Endothelial cell of umbilical vein (primary cell): ENCODE data around the gene HIP1R. TPM values are rescaled to one million over a fixed set of nuclear protein-coding genes. Genes with fewer than 3 reads are reported as not detected.

Experiments used
- BruUV-seq: library from RNA; stranded (reverse); fragments of 400-500 nt; replicated peaks from 2 replicates; lab custom pipeline; 2021; lab: Mats Ljungman, UMichigan
- CTCF ChIA-PET: fragments of 300-600, 350-600 bp; sonication (Branson Sonifier 250); formaldehyde crosslinking; loops from one replicate; lab custom pipeline; 2021; ENCODE audit warnings: antibody characterized with exemption, inconsistent platforms; lab: Charles Lee
- POLR2A ChIA-PET: fragments of 300-600, 350-600 bp; sonication (Branson Sonifier 250); formaldehyde crosslinking; loops from one replicate; lab custom pipeline; 2021; ENCODE audit warnings: antibody characterized with exemption, inconsistent platforms; lab: Charles Lee
- DNase-seq: peaks from one replicate; pipeline ENCODE4 v3.0.0-alpha.2; 2011; ENCODE audit warnings: low read depth, low spot score
- FAIRE-seq: peaks from 2 replicates; lab custom pipeline; 2011; peaks lifted over from hg19 to GRCh38; lab: Jason Lieb, UNC
- H2AFZ ChIP-seq: 2 replicates; pipeline ENCODE4 v1.6.0; 2012; ENCODE audit warnings: low read depth, low read length, control low read depth, inconsistent platforms
- H3K27ac ChIP-seq: 2 replicates; pipeline ENCODE4 v1.5.1; 2011; ENCODE audit warnings: low read depth, mild to moderate bottlenecking, control low read depth, low read length, moderate library complexity; ENCODE audit not compliant: insufficient read depth
- H3K27me3 ChIP-seq, 2 experiments: 2 replicates each; pipeline versions ENCODE4 v1.6.0 to v1.6.1; 2011; ENCODE audit warnings: low read length in 2 of 2, mixed read lengths in 1 of 2; ENCODE audit not compliant: control insufficient read depth in 2 of 2, insufficient read depth in 2 of 2
- H3K36me3 ChIP-seq, 2 experiments: 2 replicates in 1 of 2; 3 replicates in 1 of 2; pipeline ENCODE4 v1.5.1; 2011; ENCODE audit warnings: low read length in 2 of 2, mild to moderate bottlenecking in 1 of 2, moderate library complexity in 1 of 2; ENCODE audit not compliant: control insufficient read depth in 2 of 2, insufficient read depth in 2 of 2; ENCODE audit errors: extremely low read depth in 1 of 2
- H3K4me1 ChIP-seq: 3 replicates; pipeline ENCODE4 v1.5.1; 2011; ENCODE audit warnings: mild to moderate bottlenecking, low read length; ENCODE audit not compliant: control insufficient read depth, insufficient read depth; ENCODE audit errors: extremely low read depth
- H3K4me2 ChIP-seq: 2 replicates; pipeline ENCODE4 v1.6.1; 2011; ENCODE audit warnings: low read length, control low read depth, mixed read lengths; ENCODE audit not compliant: insufficient read depth
- H3K4me3 ChIP-seq, 3 experiments: fragments of 200-600 bp in 1 of 3; sonication (generic), shearing (Covaris generic) in 1 of 3; replicated peaks in 1 of 3; 2 replicates each; pipeline ENCODE4 v1.5.1; 2011 to 2016; ENCODE audit warnings: control low read depth in 3 of 3, low read length in 3 of 3, mild to moderate bottlenecking in 2 of 3, inconsistent platforms in 1 of 3, low read depth in 1 of 3, moderate library complexity in 1 of 3; ENCODE audit not compliant: insufficient read depth in 1 of 3
- H3K79me2 ChIP-seq: 2 replicates; pipeline ENCODE4 v1.6.0; 2012; ENCODE audit warnings: low read length, inconsistent platforms; ENCODE audit not compliant: control insufficient read depth, insufficient read depth
- H3K9ac ChIP-seq: replicated peaks from 2 replicates; pipeline ENCODE3; 2011; ENCODE audit warnings: low read length, control low read depth; ENCODE audit not compliant: insufficient read depth; ENCODE audit errors: extremely low read depth
- H3K9me1 ChIP-seq: replicated peaks from 3 replicates; pipeline ENCODE4 v1.6.0; 2011; ENCODE audit warnings: mild to moderate bottlenecking, low read length; ENCODE audit not compliant: control insufficient read depth, insufficient read depth; ENCODE audit errors: extremely low read depth
- H3K9me3 ChIP-seq: replicated peaks from 2 replicates; pipeline ENCODE4 v1.5.1; 2012; ENCODE audit warnings: low read length, inconsistent platforms; ENCODE audit not compliant: control insufficient read depth, insufficient read depth
- H4K20me1 ChIP-seq: replicated peaks from 2 replicates; pipeline ENCODE3; 2011; ENCODE audit warnings: mild to moderate bottlenecking, low read length; ENCODE audit not compliant: control insufficient read depth, insufficient read depth; ENCODE audit errors: extremely low read depth
- CTCF ChIP-seq, 2 donors: IDR thresholded peaks; 1 replicate in 1 of 2; 2 replicates in 1 of 2; pipeline ENCODE4 v1.5.1; 2011; ENCODE audit warnings: low read length in 2 of 2, mild to moderate bottlenecking in 2 of 2, moderate library complexity in 2 of 2, control low read depth in 1 of 2, inconsistent platforms in 1 of 2, low read depth in 1 of 2; ENCODE audit not compliant: insufficient read depth in 1 of 2; ENCODE audit errors: extremely low read depth in 1 of 2
- EZH2 ChIP-seq: IDR thresholded peaks from 2 replicates; pipeline ENCODE4 v1.6.1; 2012; ENCODE audit warnings: borderline replicate concordance, low read depth, mild to moderate bottlenecking, moderate library complexity, low read length, inconsistent platforms; ENCODE audit not compliant: severe bottlenecking
- FOS ChIP-seq: IDR thresholded peaks from 2 replicates; pipeline ENCODE4 v1.6.1; 2011; ENCODE audit warnings: mild to moderate bottlenecking, low read length, moderate library complexity, borderline replicate concordance; ENCODE audit not compliant: insufficient read depth
- GATA2 ChIP-seq: IDR thresholded peaks from 2 replicates; pipeline ENCODE4 v1.7.0; 2011; ENCODE audit warnings: low read depth, mild to moderate bottlenecking, moderate library complexity, mixed read lengths, low read length; ENCODE audit not compliant: insufficient read length, insufficient read depth
- JUN ChIP-seq: IDR thresholded peaks from 2 replicates; pipeline ENCODE4 v1.6.1; 2011; ENCODE audit warnings: borderline replicate concordance, low read depth; ENCODE audit not compliant: insufficient read length, insufficient read depth
- MAX ChIP-seq: IDR thresholded peaks from 2 replicates; pipeline ENCODE4 v1.6.1; 2011; ENCODE audit not compliant: insufficient read depth, insufficient read length
- MYC ChIP-seq: IDR thresholded peaks from one replicate; pipeline ENCODE4 v1.6.1; 2011; ENCODE audit warnings: mild to moderate bottlenecking, low read depth, low read length
- POLR2A ChIP-seq: IDR thresholded peaks from 2 replicates; pipeline ENCODE4 v1.6.1; 2012; ENCODE audit warnings: low read depth, mild to moderate bottlenecking, control low read depth, low read length
- POLR2AphosphoS5 ChIP-seq: IDR thresholded peaks from 2 replicates; pipeline ENCODE4 v1.6.1; 2012; ENCODE audit warnings: low read depth, mild to moderate bottlenecking, control low read depth, low read length, moderate library complexity; ENCODE audit not compliant: insufficient read depth
- dilution Hi-C: fragments of 300-500 bp; cut with MboI; formaldehyde crosslinking; loops from one replicate; pipeline ENCODE4 v1.15.0; 2019; ENCODE audit warnings: low sequenced_read_pairs; ENCODE audit not compliant: extremely low pct_ligation_motif_present
- intact Hi-C: fragments of 100-400 bp; cut with micrococcal nuclease; formaldehyde crosslinking; loops from one replicate; pipeline ENCODE4 v1.10.0; 2022
- polyA plus RNA-seq, 4 experiments: library from polyadenylated mRNA; depleted of rRNA in 3 of 4; stranded (reverse) in 3 of 4; unstranded in 1 of 4; fragments of >200 nt; gene quantifications; 2 replicates each; pipeline versions ENCODE4 v1.2.1 to v1.2.3, GENCODE V29; 2011 to 2012; ENCODE audit warnings: missing spikeins in 1 of 4
- total RNA-seq: library from RNA; stranded (reverse); gene quantifications from 2 replicates; pipeline ENCODE4 v1.2.3, GENCODE V29; 2021

HIP1R gene
- total and polyA plus RNA-seq, 2 donors (not counting 3 experiments of a cell fraction or from before 2014, with no cell fraction given) = 111 to 122 TPM

DNA sequence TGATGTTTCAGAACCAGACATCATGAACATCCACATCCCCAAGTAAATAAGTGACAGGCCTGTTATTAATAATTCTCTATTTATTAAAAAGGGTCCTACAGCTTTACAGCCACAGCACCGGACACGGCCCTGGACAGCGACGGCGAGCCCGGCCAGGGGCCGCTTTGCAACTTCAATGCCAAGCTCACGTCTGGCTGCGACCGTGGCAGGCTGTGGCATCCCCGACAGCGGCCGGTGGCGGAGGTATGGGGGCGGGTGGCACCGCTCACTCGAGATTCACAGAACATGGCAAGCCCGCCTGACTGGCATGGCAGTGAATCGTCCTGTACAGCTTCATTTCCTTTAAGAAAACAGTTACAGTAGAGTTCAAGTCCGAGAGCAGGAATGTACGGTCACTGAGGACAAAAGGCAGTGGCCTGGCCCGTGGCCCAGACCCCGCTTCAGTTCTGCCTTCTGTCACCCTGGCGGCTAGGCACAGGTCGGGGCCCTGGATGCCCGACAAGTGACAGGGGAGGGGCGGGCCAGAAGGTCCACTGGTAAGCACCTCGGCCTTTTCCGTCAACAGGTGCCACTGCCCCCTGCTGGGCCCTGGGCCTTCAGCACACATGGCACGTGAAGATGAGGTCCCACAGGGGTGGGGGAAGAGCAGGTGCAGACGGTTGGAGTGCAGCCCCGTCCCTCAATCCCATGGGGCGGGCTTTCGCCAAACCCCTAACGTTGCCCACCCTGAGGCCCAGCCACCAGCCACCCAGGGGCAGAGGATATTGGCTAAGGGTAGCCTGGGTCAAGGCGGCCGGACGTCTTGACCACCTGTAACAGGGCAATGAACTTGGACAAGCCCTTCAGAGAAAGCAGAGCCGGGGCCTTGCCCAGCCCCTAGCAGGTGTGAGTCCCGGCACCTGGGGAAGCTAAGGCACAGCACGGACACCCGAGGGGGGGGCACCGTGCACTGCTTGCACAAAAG lies 30.3 kb downstream of the HIP1R start:
- POLR2A ChIA-PET = no interaction called here
- TF ChIP-seq POLR2AphosphoS5 (peak; percentile 13), GATA2 (no peak), MYC (no peak), EZH2 (no peak), JUN (no peak), FOS (no peak), MAX (no peak), CTCF (IDR thresholded peaks at IDR 0.05; ENCODE audit: extremely low read depth in 1 of 2, insufficient read depth in 1 of 2, low read depth in 1 of 2, low read length in 2 of 2) (peak; percentile 54 to 73), POLR2A (no peak)
- intact Hi-C loops (loop anchor here (5.0 kb wide), 1 partner anchor 372 kb away; no protein-coding TSS in a partner anchor), dilution Hi-C loops (no loop called here)
- H3K79me2 ChIP-seq = peaks cover 10% of the 10 kb centered on the region
- BruUV-seq = no TSS peak
- no peak overlapping the region for H3K9ac ChIP-seq
- FAIRE-seq (no peak), DNase-seq (peak; percentile 40)
- H3K36me3 ChIP-seq = peaks cover 28 to 36% of the 10 kb centered on the region in 2 experiments
- H2AFZ ChIP-seq = no peak overlapping the region
- H3K27me3 ChIP-seq = no peaks in the 10 kb centered on the region
- no peak overlapping the region for H3K27ac ChIP-seq
- H3K9me3 ChIP-seq = no peaks in the 10 kb centered on the region
- peaks cover 4% of the 10 kb centered on the region for H3K4me1 ChIP-seq
- no peaks in the 10 kb centered on the region for H4K20me1 ChIP-seq
- CTCF ChIA-PET = interaction anchor here (1.0 to 10.5 kb wide), 6 partner anchors 15 to 373 kb away, joined by 3 to 200 read pairs (median 5); no protein-coding TSS in a partner anchor
- no peak overlapping the region for H3K4me3 ChIP-seq
- no peak overlapping the region for H3K4me2 ChIP-seq
- no peaks in the 10 kb centered on the region for H3K9me1 ChIP-seq
